ENCODE data around the gene AKR1C3.

- TF ChIP-seq, protein P1, sequence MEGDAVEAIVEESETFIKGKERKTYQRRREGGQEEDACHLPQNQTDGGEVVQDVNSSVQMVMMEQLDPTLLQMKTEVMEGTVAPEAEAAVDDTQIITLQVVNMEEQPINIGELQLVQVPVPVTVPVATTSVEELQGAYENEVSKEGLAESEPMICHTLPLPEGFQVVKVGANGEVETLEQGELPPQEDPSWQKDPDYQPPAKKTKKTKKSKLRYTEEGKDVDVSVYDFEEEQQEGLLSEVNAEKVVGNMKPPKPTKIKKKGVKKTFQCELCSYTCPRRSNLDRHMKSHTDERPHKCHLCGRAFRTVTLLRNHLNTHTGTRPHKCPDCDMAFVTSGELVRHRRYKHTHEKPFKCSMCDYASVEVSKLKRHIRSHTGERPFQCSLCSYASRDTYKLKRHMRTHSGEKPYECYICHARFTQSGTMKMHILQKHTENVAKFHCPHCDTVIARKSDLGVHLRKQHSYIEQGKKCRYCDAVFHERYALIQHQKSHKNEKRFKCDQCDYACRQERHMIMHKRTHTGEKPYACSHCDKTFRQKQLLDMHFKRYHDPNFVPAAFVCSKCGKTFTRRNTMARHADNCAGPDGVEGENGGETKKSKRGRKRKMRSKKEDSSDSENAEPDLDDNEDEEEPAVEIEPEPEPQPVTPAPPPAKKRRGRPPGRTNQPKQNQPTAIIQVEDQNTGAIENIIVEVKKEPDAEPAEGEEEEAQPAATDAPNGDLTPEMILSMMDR (IDR thresholded peaks at IDR 0.05 in 2 of 3, conservative IDR thresholded peaks at IDR 0.05 in 1 of 3; ENCODE audit: borderline replicate concordance in 1 of 3, insufficient read depth in 1 of 3, low read depth in 2 of 3, low read length in 2 of 3), result no peak
- TF ChIP-seq POLR2AphosphoS5 (IDR thresholded peaks at IDR 0.05; ENCODE audit: low read depth, low read length) (no peak), CEBPB (IDR thresholded peaks at IDR 0.05; ENCODE audit: low read depth) (no peak), EZH2 (IDR thresholded peaks at IDR 0.05) (no peak), RAD21 (IDR thresholded peaks at IDR 0.05; ENCODE audit: low read depth) (no peak), ZNF274 (IDR thresholded peaks at IDR 0.05; ENCODE audit: low read depth, low read length) (no peak), EZH2phosphoT487 (IDR thresholded peaks at IDR 0.05; ENCODE audit: borderline replicate concordance) (no peak)
Measured at GRCh38 chr10:5108658-5109416, 14.6 kb downstream of the AKR1C3 start.
